Breast epithelium (tissue), 4 donors: ENCODE data around the gene SYNE1. TPM values are rescaled to one million over a fixed set of nuclear protein-coding genes. Genes with fewer than 3 reads are reported as not detected.

ENCODE experiments used
- DNase-seq, 2 donors: peaks; one replicate each; pipeline ENCODE4 v3.0.0-alpha.2; 2019; ENCODE audit warnings: low spot score in 2 of 2
- H3K27ac ChIP-seq, 2 donors: fragments of 200-600 bp; sonication (generic) in 1 of 2; one replicate each; pipeline ENCODE4 v1.5.1; 2016 to 2019; ENCODE audit warnings: mild to moderate bottlenecking in 1 of 2
- H3K27me3 ChIP-seq, 2 donors: fragments of 200-600 bp; sonication (generic) in 1 of 2; one replicate each; pipeline versions ENCODE4 v1.5.1 to v1.6.0; 2017 to 2019; ENCODE audit warnings: control low read depth in 1 of 2, mild to moderate bottlenecking in 1 of 2
- H3K36me3 ChIP-seq: fragments of 200-600 bp; one replicate; pipeline ENCODE4 v1.5.1; 2019
- H3K4me1 ChIP-seq, 2 donors: fragments of 200-600 bp; sonication (generic); one replicate each; pipeline ENCODE4 v1.5.1; 2016 to 2019; ENCODE audit warnings: control low read depth in 1 of 2
- H3K4me3 ChIP-seq, 3 donors: fragments of 200-600 bp; sonication (generic); 1 replicate in 2 of 3; 2 replicates in 1 of 3; pipeline ENCODE4 v1.5.1; 2016 to 2019; ENCODE audit warnings: mild to moderate bottlenecking in 3 of 3, moderate library complexity in 2 of 3
- H3K9me3 ChIP-seq, 2 donors: fragments of 200-600 bp; sonication (generic) in 1 of 2; one replicate each; pipeline ENCODE4 v1.5.1; 2016 to 2019; ENCODE audit warnings: control low read depth in 1 of 2
- POLR2A ChIP-seq: fragments of 450-650 bp; IDR thresholded peaks from one replicate; pipeline ENCODE4 v1.6.1; 2016; ENCODE audit warnings: antibody characterized with exemption, mild to moderate bottlenecking, moderate library complexity
- POLR2AphosphoS5 ChIP-seq, 3 donors: sonication (generic); formaldehyde crosslinking; IDR thresholded peaks; one replicate each; pipeline ENCODE4 v1.6.1; 2017; ENCODE audit warnings: antibody characterized with exemption in 3 of 3
- intact Hi-C: fragments of 100-400 bp; cut with DNase I; formaldehyde crosslinking; loops from one replicate; pipeline ENCODE4 v1.15.1; 2023; ENCODE audit warnings: low total_unique reads
- total RNA-seq, 3 donors: library from RNA; depleted of rRNA; stranded (reverse); fragments of >200 nt; gene quantifications; one replicate each; pipeline ENCODE4 v1.1.0, GENCODE V29; 2016
- TF ChIP-seq, protein P1 (sequence below), 3 donors: fragments of 450-650 bp; IDR thresholded peaks; one replicate each; pipeline ENCODE4 v1.5.1; 2016 to 2017; ENCODE audit warnings: antibody characterized with exemption in 3 of 3, mild to moderate bottlenecking in 3 of 3, moderate library complexity in 3 of 3

The SYNE1 gene
- total RNA-seq, 3 donors from 2014 or later, result 80.9 to 106 (median 95.7) TPM

DNA sequence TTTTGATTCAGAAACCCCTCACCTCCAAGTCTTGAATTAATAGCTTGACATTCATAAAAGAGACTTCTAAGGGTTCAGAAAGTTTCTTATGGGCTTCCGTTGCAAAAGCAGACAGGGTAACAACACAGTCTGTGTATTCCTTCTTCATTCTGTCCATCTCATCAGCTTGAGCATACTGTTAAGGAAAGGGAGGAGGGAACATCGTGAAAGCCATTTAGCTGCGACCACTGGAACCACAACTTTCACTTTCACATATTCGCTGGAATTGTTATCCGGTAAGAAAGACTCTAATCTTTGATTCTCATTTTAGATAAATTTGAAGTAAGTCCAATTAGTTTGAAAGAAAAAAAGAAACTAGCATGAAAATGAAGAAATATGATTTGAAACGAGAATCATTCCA is 174.4 kb downstream of the SYNE1 start:
- Histone ChIP-seq H3K27ac (no peak overlapping the region), H3K36me3 (no peaks in the 10 kb centered on the region), H3K9me3 (no peaks in the 10 kb centered on the region), H3K4me1 (no peaks in the 10 kb centered on the region), H3K4me3 (peak overlapping the region; percentile 4 to 43 (median 28)), H3K27me3 (no peaks in the 10 kb centered on the region)
- TF ChIP-seq, protein P1, sequence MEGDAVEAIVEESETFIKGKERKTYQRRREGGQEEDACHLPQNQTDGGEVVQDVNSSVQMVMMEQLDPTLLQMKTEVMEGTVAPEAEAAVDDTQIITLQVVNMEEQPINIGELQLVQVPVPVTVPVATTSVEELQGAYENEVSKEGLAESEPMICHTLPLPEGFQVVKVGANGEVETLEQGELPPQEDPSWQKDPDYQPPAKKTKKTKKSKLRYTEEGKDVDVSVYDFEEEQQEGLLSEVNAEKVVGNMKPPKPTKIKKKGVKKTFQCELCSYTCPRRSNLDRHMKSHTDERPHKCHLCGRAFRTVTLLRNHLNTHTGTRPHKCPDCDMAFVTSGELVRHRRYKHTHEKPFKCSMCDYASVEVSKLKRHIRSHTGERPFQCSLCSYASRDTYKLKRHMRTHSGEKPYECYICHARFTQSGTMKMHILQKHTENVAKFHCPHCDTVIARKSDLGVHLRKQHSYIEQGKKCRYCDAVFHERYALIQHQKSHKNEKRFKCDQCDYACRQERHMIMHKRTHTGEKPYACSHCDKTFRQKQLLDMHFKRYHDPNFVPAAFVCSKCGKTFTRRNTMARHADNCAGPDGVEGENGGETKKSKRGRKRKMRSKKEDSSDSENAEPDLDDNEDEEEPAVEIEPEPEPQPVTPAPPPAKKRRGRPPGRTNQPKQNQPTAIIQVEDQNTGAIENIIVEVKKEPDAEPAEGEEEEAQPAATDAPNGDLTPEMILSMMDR (IDR thresholded peaks at IDR 0.05), result no peak
- TF ChIP-seq POLR2A (no peak), POLR2AphosphoS5 (IDR thresholded peaks at IDR 0.05) (no peak)
- intact Hi-C loops, result no loop called here
- no peak for DNase-seq

DNA sequence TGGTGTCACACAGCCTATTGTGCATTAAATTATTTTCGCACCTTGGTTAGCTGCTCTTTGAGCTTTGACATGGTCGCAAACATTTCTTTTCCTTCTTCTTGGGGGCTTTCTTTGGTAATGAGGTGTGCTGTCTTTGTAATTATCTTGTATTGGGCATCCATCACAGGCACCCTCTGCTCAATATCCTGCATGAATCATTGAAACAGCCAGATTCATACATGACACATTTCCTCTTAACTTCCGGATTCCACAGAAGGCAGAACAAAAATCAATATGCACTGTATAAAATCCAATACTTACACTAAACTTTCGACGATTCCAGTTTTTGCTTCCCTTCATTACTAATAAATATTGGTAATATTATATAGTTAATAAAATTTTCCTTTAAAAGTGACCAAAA is 175.6 kb downstream of the SYNE1 start:
- Histone ChIP-seq H3K4me1 (no peaks in the 10 kb centered on the region), H3K36me3 (no peaks in the 10 kb centered on the region), H3K27ac (no peak overlapping the region), H3K4me3 (no peak overlapping the region), H3K27me3 (no peaks in the 10 kb centered on the region), H3K9me3 (no peaks in the 10 kb centered on the region)
- TF ChIP-seq, protein P1 (IDR thresholded peaks at IDR 0.05), result no peak
- DNase-seq, result no peak
- intact Hi-C loops, result no loop called here

DNA sequence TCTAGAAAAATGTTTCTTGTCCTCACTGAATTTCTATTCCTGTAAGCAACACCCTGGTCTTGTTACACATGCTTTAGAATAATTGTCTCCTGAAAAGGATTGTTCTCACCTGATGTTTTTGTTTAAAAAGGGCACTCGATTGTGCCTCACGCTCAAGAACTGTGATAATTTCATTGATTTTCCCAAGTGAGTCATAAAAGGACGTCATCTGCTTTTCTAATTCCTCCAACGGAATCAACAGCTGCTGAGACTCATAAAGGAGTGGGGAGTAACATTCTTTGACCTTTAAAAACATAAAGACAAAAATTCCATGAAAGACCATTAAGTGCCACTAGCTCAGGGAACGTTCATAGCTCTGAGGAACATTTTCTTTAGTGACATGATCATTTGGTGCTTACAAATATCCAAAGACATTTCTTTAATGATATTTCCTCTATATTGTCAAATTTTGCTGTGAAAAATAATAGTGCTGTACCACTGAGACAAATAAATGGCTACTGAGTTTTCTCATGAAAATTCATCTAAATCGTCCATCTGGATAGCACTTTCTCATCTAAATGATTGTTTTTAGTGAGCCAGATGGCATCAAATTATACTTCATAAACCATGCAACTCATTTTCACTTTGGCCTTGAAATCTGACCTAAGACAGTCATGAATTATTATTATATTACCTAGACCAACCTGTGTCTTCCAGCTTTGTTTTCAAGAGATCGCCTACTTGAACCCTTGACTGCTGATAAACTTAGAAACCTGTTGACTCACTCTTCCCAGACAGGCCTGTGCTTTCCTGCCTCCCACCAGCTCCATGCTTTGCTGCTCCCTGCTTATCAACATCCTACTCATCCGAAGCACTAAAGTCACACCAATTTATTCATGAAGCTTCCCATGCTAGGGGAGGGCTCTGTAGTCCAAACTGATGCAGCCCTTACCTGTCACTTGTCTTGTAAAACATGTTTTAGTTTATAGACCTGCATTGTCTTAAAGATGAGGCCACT is 178.2 kb downstream of the SYNE1 start:
- Histone ChIP-seq H3K36me3 (no peaks in the 10 kb centered on the region), H3K27ac (no peak overlapping the region), H3K27me3 (no peaks in the 10 kb centered on the region), H3K4me1 (no peaks in the 10 kb centered on the region), H3K4me3 (no peak overlapping the region), H3K9me3 (no peaks in the 10 kb centered on the region)
- no peak for DNase-seq
- TF ChIP-seq, protein P1 (IDR thresholded peaks at IDR 0.05), result no peak
- no peak for TF ChIP-seq POLR2AphosphoS5 (IDR thresholded peaks at IDR 0.05)
- no peak for TF ChIP-seq POLR2A
- intact Hi-C loops, result no loop called here

DNA sequence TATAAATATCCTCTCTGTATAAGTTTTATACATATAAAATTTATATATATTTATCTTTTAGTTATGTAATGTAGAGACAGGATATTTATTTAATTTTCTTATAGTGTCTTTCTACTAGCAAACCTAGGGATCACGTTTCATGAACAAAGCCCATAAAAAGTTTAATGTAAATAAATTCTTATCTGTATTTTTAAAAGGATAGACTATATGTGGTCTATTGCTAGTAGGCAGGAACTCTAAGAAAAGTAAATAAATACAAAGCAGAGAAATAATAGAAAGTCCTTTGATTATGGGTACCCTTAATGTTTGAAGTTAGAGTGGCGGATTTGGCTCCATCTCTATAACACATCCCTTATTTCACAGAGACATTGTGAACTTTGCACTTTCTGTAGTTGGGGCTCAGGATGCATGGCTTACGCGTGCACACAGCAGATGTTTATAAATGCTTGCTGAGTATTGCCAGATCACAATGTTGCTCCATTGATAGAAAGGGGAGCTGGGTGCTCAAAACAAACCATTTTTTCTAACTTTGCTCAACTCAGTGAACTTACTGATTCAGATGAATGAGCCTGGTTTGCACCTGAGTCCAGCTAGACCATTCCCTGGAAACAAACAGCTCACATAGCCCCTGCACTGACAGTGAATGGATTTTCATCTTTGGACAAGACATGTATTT is 179.1 kb downstream of the SYNE1 start:
- TF ChIP-seq POLR2A (no peak), POLR2AphosphoS5 (IDR thresholded peaks at IDR 0.05) (no peak)
- TF ChIP-seq, protein P1 (IDR thresholded peaks at IDR 0.05), result no peak
- intact Hi-C loops, result no loop called here
- DNase-seq, result no peak
- H3K36me3 ChIP-seq, result no peaks in the 10 kb centered on the region
- no peaks in the 10 kb centered on the region for H3K27me3 ChIP-seq
- H3K4me3 ChIP-seq, result no peak overlapping the region
- no peaks in the 10 kb centered on the region for H3K9me3 ChIP-seq
- no peak overlapping the region for H3K27ac ChIP-seq
- H3K4me1 ChIP-seq, result no peaks in the 10 kb centered on the region

DNA sequence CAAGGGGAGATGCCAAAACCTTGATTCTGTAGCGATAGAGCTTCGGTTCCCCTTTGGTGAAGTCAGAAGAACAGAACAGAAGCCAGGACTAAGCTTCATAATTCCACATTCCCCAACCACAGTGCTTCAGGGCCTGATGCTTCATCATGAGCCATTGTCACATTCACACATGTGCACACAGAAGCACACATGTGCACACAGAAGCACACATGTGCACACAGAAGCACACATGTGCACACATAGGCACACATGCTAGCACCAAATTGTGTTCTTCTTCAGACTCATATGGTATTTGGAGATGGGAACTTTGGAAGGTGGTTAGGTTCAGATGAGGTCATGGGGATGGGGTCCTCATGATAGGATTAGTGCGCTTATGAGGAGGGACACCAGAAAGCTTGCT is 183.2 kb downstream of the SYNE1 start:
- H3K4me1 ChIP-seq, result no peaks in the 10 kb centered on the region
- no peaks in the 10 kb centered on the region for H3K36me3 ChIP-seq
- DNase-seq, result no peak
- TF ChIP-seq, protein P1 (IDR thresholded peaks at IDR 0.05), result no peak
- TF ChIP-seq POLR2AphosphoS5 (IDR thresholded peaks at IDR 0.05) (no peak), POLR2A (no peak)
- no peaks in the 10 kb centered on the region for H3K9me3 ChIP-seq
- H3K27me3 ChIP-seq, result no peaks in the 10 kb centered on the region
- intact Hi-C loops, result no loop called here
- no peak overlapping the region for H3K4me3 ChIP-seq
- H3K27ac ChIP-seq, result no peak overlapping the region
